ENCODE measurements around the gene GDF7. TPM values are rescaled to one million over a fixed set of nuclear protein-coding genes. Genes with fewer than 3 reads are reported as not detected.

GDF7 gene
- total and polyA plus RNA-seq, 2 of the 4 experiments (the other 2 are of a cell fraction): under 0.01 to 0.02 TPM

DNA sequence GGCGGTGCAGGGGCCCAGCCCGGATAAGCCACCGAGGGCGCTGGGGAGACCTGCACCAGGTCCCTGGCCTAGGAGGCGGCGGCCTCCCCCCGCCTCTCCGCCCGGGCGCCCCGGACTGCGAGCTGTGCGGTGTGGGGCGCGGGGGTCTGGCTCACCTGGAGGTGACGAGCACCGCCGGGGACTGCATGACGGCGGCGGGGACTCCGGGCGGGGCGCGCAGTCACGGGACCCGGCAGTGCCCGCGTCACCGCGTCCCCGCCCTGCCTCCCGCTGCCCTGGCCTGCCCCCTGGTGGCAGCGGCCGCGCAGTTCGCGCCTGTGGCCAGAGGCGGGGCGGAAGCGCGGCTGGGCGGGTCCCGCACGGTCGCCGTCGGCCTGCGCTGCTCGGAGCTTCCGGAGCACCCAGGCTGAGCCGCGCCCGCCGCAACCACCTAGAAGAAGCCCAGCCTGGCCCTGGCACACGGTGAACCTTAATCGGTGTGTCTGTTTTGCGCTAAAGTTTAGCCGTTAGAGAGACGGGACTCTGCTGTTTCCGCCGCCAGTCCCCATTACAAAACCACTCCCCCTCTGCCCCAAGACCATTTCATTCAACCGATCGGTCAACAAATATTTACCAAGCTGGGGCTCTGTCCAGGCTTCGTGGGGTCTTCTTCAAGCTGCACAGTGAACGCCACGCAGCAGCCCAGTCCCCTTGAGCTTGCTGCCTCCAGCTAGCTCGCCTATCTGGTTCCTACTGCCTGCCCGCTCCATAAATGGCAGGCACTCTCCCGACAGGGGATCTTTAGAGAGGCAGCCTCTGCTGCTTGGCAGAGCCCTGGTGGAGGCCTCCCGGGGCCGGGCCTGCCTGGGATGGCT, 15.8 kb upstream of the GDF7 start, which contains the start of gene HS1BP3:
Gene HS1BP3 (minus strand): TSS at position 222 of the 854 bp plus-strand sequence. CDS start 35 bp downstream, at position 187.
- intact Hi-C loops (cut with micrococcal nuclease): no loop called here
- no peaks in the 10 kb centered on the region for H3K36me3 ChIP-seq (ENCODE audit: control insufficient read depth, insufficient read depth, low read length)
- TF ChIP-seq POLR2A (IDR thresholded peaks at IDR 0.05; ENCODE audit: low read depth, low read length): peak; percentile 70
- TF ChIP-seq, protein P1, sequence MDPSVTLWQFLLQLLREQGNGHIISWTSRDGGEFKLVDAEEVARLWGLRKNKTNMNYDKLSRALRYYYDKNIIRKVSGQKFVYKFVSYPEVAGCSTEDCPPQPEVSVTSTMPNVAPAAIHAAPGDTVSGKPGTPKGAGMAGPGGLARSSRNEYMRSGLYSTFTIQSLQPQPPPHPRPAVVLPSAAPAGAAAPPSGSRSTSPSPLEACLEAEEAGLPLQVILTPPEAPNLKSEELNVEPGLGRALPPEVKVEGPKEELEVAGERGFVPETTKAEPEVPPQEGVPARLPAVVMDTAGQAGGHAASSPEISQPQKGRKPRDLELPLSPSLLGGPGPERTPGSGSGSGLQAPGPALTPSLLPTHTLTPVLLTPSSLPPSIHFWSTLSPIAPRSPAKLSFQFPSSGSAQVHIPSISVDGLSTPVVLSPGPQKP (IDR thresholded peaks at IDR 0.05; ENCODE audit: borderline replicate concordance, low read depth, low read length): no peak
- TF ChIP-seq NFE2L2 (IDR thresholded peaks at IDR 0.05; ENCODE audit: low read depth, low read length): no peak
- TF ChIP-seq FOS (IDR thresholded peaks at IDR 0.05; ENCODE audit: low read depth, low read length): no peak
- no peak for TF ChIP-seq RCOR1 (IDR thresholded peaks at IDR 0.05; ENCODE audit: insufficient replicate concordance, low read length)
- TF ChIP-seq RFX5 (IDR thresholded peaks at IDR 0.05; ENCODE audit: low read depth, low read length): no peak
- peak; percentile 92 for TF ChIP-seq BHLHE40 (IDR thresholded peaks at IDR 0.05; ENCODE audit: low read depth, low read length)
- no peak for TF ChIP-seq CEBPB (IDR thresholded peaks at IDR 0.05; ENCODE audit: low read depth, low read length)
- no peak for TF ChIP-seq CHD1 (IDR thresholded peaks at IDR 0.05; ENCODE audit: low read depth, low read length)
- no peak for TF ChIP-seq MAFK (IDR thresholded peaks at IDR 0.05; ENCODE audit: low read depth, low read length)
- TF ChIP-seq, protein P2, sequence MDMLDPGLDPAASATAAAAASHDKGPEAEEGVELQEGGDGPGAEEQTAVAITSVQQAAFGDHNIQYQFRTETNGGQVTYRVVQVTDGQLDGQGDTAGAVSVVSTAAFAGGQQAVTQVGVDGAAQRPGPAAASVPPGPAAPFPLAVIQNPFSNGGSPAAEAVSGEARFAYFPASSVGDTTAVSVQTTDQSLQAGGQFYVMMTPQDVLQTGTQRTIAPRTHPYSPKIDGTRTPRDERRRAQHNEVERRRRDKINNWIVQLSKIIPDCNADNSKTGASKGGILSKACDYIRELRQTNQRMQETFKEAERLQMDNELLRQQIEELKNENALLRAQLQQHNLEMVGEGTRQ (IDR thresholded peaks at IDR 0.05; ENCODE audit: low read depth, low read length): peak; percentile 88
- TF ChIP-seq, protein P3, sequence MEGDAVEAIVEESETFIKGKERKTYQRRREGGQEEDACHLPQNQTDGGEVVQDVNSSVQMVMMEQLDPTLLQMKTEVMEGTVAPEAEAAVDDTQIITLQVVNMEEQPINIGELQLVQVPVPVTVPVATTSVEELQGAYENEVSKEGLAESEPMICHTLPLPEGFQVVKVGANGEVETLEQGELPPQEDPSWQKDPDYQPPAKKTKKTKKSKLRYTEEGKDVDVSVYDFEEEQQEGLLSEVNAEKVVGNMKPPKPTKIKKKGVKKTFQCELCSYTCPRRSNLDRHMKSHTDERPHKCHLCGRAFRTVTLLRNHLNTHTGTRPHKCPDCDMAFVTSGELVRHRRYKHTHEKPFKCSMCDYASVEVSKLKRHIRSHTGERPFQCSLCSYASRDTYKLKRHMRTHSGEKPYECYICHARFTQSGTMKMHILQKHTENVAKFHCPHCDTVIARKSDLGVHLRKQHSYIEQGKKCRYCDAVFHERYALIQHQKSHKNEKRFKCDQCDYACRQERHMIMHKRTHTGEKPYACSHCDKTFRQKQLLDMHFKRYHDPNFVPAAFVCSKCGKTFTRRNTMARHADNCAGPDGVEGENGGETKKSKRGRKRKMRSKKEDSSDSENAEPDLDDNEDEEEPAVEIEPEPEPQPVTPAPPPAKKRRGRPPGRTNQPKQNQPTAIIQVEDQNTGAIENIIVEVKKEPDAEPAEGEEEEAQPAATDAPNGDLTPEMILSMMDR (conservative IDR thresholded peaks at IDR 0.05; ENCODE audit: low read depth, low read length): peak; percentile 99
- peak; percentile 94; the same call in 1 of the 2 replicates for TF ChIP-seq MAZ (IDR thresholded peaks at IDR 0.05; ENCODE audit: borderline replicate concordance, low read depth, low read length)

More for the DNA sequence above, 15.8 kb upstream of the GDF7 start, which contains the start of gene HS1BP3:
- Histone ChIP-seq H3K56ac (ENCODE audit: extremely low read depth, insufficient read depth, low read length) (peak within 1 kb of the TSS; percentile 94), H3K14ac (replicated peaks; ENCODE audit: low read depth, low read length) (peak within 1 kb of the TSS; percentile 99), H4K8ac (ENCODE audit: low read depth in 2 of 2, low read length in 2 of 2) (peak within 1 kb of the TSS; percentile 98), H3K9me3 (ENCODE audit: control insufficient read depth, insufficient read depth, low read length) (no peaks in the 10 kb centered on the region), H2BK15ac (ENCODE audit: low read depth, low read length) (peak within 1 kb of the TSS; percentile 66; the same call in 1 of the 3 replicates), H2BK20ac (ENCODE audit: low read depth, low read length) (no peak within 1 kb of the TSS), H4K91ac (ENCODE audit: insufficient read depth, low read depth, low read length) (peak within 1 kb of the TSS; percentile 97), H4K20me1 (ENCODE audit: insufficient read depth, low read length) (peaks cover 5% of the 10 kb centered on the region; the same call in 1 of the 2 replicates), H2AK9ac (replicated peaks; ENCODE audit: low read depth, low read length, poor library complexity) (peak within 1 kb of the TSS; percentile 97), H2AFZ (replicated peaks; ENCODE audit: low read length, poor library complexity) (peak within 1 kb of the TSS; percentile 100), H2AK5ac (ENCODE audit: low read depth, low read length) (peak within 1 kb of the TSS; percentile 66), H2BK5ac (ENCODE audit: low read depth, low read length, poor library complexity, severe bottlenecking) (peak within 1 kb of the TSS; percentile 75), H3K18ac (ENCODE audit: low read depth, low read length) (peak within 1 kb of the TSS; percentile 88), H3K79me1 (ENCODE audit: low read depth in 1 of 2, low read length in 2 of 2) (peaks cover 10 to 37% of the 10 kb centered on the region in 2 experiments; a peak in 3 of 4 replicates), H3K9ac (ENCODE audit: low read depth, low read length) (peak within 1 kb of the TSS; percentile 84), H2BK120ac (ENCODE audit: low read depth, low read length) (peak within 1 kb of the TSS; percentile 90), H3K4me2 (ENCODE audit: low read depth, low read length) (peak within 1 kb of the TSS; percentile 96), H3K4me1 (ENCODE audit: control insufficient read depth, insufficient read depth, low read length) (peaks cover 9% of the 10 kb centered on the region), H3K27me3 (ENCODE audit: control insufficient read depth, insufficient read depth, low read length) (peaks cover 14% of the 10 kb centered on the region), H3K23ac (ENCODE audit: low read depth, low read length) (peak within 1 kb of the TSS; percentile 78), H3K4me3 (ENCODE audit: insufficient read depth, low read depth, low read length) (peak within 1 kb of the TSS; percentile 91), H3K4ac (ENCODE audit: low read depth, low read length) (peak within 1 kb of the TSS; percentile 97), H3K9me1 (ENCODE audit: insufficient read depth, low read length) (peaks cover 9% of the 10 kb centered on the region), H4K5ac (ENCODE audit: low read depth, low read length) (peak within 1 kb of the TSS; percentile 96), H3K27ac (ENCODE audit: insufficient read depth, low read length) (peak within 1 kb of the TSS; percentile 79)
- BruUV-seq (replicated peaks): no TSS peak
- peak; percentile 65 for DNase-seq
- CTCF ChIA-PET: interaction anchor here (0.7 to 1.6 kb wide), 11 partner anchors 9 to 273 kb away, joined by 3 to 10 read pairs (median 4); no protein-coding TSS in a partner anchor
- WGBS, 2 experiments (ENCODE audit: extremely low coverage in 2 of 2, insufficient read length in 1 of 2): 2% methylated on average over 43 of the region's 72 CpGs; no CpG with 5 or more reads in 1 of the 2 experiments
- POLR2A ChIA-PET (ENCODE audit: unreplicated experiment): no interaction called here
- dilution Hi-C loops (cut with HindIII; ENCODE audit: low sequenced_read_pairs, unreplicated experiment) (no loop called here), in situ Hi-C loops (cut with MboI; ENCODE audit: low sequenced_read_pairs) (loop anchor here (25.0 kb wide), 1 partner anchor 1111 kb away; no protein-coding TSS in a partner anchor)
- peak; percentile 99 for ATAC-seq (ENCODE audit: low read depth)

Data from IMR-90 (cell line).